GM21619 (cell line): ENCODE results near the gene MAP3K9.
"Not testable (repeated sequence)": the region's sequence is repeated elsewhere in the genome, so short reads cannot be mapped to it uniquely, and the experiment has no call there.

Experiments
- ATAC-seq: cut with Tn5 transposase; IDR thresholded peaks from one replicate; pipeline ENCODE4 v1.9.1; 2021; ENCODE audit not compliant: unreplicated experiment

MAP3K9 gene

DNA sequence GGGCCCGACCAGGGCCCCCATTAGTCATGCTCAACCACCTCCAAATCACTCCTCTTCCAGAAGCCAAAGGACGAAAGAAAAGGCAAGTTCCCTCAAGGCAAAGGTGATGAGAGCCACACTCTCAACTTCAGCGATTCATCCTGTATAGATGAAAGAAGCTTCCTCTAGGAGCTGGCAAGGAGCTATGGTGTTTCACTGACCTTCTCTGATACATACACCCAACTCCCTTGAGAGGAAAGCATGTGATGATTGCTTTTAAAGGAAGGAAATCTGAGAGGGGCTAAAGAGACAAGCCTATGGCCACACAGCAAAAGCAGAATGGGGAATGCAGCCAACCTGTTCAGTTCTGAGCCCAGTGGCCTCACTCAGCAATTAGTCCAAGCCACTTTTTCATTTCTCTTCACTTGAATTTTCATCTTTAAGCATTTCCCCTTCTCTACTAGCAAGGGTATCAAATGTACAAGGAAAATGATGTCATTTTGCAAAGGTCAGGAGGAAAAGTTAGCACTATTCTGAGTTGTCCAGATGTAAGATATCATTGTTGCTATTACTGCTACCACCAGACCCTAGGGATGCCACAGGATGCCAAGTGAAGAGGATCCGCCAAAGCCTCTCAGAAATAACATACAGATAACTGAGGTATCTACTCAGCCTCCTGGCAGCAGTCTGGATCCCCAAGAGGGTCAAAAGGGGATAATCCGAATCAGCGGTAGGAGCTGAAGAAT lies 82.5 kb downstream of the MAP3K9 start:
- ATAC-seq, result no peak

- no peak for ATAC-seq
Measured at GRCh38 chr14:70724944-70725343, 84.4 kb downstream of the MAP3K9 start.

- no peak for ATAC-seq
Measured at GRCh38 chr14:70724110-70724509, 85.2 kb downstream of the MAP3K9 start.

DNA sequence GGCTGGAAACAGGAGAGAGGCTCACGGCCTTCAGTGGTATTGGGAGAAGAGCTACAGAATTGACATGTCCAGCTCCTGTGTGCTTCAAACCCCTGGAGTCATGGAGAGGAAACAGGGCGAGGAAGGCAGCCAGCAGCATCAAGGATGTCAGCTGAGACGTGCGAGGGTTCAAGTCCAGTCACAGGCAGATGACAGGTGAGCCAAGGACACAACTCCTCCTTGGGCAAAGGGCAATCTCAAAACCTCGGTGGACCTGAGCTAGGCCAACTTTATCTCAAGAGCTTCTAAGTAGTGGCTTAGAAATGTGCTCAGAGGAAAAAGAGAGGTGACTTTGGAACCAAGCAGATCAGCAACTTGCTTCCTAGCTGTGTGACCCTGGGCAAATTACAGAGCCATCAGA lies 86.0 kb downstream of the MAP3K9 start:
- no peak for ATAC-seq

DNA sequence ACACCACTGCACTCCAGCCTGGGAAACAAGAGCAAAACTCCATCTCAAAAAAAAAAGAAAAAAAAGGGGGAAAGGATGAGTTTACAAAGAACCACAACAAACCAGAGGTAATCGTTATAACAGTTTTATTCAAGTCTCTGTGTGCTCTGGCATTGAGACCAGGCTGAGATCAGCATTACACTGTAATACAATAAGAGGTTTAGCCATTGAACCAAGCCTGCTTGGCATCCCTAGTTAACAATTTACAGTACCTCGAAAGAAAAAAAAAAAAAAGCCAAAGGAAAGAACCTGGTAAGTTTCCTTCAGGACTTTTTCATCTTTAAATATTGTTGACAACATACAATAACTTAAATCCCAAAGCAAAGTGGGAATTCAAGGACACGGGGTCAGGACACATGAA lies 86.9 kb downstream of the MAP3K9 start:
- no peak for ATAC-seq

GRCh38 chr14:70721542-70721941 lies 87.8 kb downstream of the MAP3K9 start:
- ATAC-seq, result no peak

DNA sequence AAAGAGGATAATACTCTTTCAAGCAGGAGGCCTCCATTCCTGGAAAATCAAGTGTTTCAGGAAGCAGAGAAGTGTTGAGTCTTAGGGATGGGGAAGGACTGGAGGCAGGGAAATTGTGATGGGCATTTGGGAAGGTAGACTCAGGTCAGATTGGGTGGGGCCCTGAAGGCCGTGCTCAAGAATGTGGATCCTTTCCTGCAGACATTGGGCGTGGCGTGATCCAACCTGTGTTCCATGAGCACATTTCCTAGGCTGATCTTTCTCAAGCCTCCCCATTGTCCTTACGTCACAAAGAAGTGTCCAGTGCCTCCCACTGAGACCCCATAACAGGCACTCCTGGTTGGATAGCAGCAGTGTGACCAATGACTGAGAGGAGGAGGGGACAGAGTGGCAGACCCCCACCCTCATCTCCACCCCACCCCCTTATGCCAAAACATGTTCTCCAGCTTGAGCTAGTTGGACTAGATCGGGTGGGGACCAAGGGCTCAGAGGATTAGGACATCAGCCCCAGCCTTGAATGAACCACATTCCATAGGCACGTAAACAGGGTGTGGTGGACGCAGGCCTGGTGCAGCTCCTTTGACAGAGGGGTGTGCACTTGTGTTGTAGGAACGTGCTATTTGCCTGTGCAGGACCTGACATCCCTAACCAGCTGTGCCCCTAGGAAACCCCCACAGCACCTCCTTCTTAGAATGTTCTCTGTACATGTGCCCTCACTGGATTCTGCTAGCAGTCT lies 90.8 kb downstream of the MAP3K9 start:
- ATAC-seq, result no peak

GRCh38 chr14:70716958-70717357 lies 92.4 kb downstream of the MAP3K9 start:
- no peak for ATAC-seq

GRCh38 chr14:70716483-70716882 lies 92.8 kb downstream of the MAP3K9 start:
- ATAC-seq, result no peak

GRCh38 chr14:70714055-70714550 lies 95.2 kb downstream of the MAP3K9 start:
- no peak for ATAC-seq

- ATAC-seq, result no peak
Measured at GRCh38 chr14:70713511-70713916, 95.8 kb downstream of the MAP3K9 start.

- no peak for ATAC-seq
Measured at GRCh38 chr14:70713096-70713495, 96.2 kb downstream of the MAP3K9 start.

- ATAC-seq, result no peak
Measured at GRCh38 chr14:70711451-70711850, 97.9 kb downstream of the MAP3K9 start.

GRCh38 chr14:70709726-70710382 lies 99.5 kb downstream of the MAP3K9 start:
- no peak for ATAC-seq

- no peak for ATAC-seq
Measured at GRCh38 chr14:70708717-70709570, 100.4 kb downstream of the MAP3K9 start.

DNA sequence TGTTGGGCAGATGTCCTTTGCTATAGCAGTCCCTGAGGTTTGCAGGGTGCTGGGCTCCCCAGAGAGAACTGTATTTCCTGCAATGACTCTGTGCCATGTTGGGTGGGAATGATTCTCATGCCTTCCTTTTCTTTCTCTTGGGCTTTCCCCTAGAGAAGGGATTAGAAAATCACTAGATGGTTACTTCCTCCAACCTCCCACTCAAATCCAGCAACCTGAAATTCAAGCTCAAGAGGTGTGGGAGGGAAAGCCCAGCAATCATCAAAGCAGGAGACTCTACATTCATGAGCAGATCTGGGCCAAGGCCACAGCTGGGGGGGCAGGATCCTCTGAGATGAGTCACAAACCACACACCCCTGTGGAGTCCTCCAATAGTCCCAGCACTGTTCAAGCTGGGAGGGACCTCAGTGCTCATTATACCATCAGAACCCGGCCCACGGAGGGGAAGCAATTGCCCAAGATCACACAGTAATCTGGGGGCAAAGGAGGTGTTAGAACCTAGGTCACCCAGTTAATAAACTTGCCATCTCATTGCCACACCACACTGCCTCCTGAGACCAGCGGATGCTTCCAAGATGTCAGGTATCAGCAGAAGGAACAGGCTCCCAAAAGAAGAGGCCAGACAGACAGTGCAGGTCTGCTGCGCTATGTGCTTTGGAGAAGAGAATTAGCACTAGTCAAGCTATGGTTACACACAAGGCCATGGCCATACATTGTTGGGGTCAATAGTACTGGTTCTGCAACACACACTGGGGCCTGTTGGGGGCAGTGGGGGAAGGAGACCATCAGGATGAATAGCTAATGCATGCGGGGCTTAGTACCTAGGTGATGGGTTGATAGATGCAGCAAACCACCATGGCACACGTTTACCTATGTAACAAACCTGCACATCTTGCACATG lies 101.9 kb downstream of the MAP3K9 start:
- peak; percentile 82 for ATAC-seq

DNA sequence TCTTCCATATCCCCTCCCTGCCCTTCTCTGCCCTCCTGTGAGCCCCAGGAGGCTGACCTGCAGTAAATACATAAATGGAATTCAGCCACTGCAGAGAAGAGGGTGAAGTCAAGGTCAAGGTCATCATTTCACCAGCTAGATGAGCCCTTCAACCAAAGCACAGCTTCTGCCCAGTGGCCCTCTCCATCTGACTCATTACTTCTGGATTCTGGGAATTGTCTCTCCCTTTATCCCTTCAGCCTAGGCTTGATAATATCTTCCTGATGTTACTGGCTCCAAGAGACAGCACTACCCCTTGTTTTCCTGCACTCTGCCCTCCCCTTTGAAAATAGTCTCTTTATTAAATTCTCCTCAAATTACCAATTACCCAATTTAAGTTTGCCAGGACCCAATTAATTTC lies 103.1 kb downstream of the MAP3K9 start:
- no peak for ATAC-seq

DNA sequence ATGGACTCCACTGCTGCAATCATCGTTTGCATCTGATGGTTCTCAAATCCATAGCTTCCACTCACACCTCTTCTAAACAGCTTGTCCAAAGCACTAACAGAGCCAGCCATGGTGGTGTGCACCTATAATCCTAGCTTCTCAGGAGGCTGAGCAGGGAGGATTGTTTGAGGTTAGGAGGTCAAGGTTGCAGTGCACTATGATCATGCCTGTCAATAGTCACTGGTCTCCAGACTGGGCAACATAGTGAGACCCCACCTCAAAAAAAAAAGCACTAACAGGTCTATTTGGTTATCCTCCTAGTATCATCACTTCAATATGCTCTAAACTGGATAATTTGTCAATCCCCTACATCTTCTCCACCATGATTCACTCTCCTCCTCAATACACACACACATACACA lies 104.4 kb downstream of the MAP3K9 start:
- no peak for ATAC-seq

DNA sequence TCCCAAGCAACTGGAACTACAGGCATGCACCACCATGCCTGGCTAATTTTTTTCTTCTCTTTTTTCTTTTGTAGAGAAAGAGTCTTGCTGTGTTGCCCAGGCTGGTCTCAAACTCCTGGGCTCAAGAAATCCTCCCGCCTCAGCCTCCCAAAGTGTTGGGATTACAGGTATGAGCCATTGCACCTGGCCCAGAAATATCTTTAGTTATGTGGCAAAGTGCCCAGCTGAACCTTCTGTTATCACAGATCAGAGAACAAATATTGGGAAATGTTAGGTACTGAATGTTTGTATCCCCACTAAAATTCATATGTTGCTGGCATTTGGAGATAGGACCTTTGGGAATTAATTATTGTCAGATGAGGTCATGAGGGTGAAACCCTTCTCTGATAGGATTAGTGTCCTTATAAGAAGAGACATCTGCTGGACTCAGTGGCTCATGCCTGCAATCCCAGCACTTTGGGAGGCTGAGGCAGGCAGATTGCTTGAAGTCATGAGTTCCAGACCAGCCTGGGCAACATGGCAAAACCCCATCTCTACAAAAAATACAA lies 105.6 kb downstream of the MAP3K9 start:
- ATAC-seq, result not testable (repeated sequence)

DNA sequence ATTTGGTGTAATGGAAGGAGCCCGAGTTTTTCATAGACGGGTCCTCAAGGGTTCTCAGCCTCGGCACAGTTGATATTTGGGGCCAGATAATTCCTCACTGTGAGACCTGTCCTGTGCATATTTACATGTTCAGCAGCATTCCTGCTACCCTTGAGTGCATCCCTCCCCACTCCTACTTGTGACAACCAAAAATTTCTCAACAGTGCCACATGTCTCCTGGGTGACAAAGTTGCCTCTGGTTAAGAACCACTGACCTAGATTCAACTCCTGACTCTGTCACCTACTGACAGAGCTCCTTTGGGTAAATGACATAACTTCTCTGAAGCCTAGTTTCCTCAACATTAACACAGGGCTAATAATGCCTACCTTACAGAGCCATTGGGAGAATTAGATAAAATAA lies 107.2 kb downstream of the MAP3K9 start:
- ATAC-seq, result no peak
